Activated CD4-positive, alpha-beta memory T cell treated with anti-CD3 and anti-CD28 coated beads, Interleukin-2, amount 10 ng/mL, durations not matched to agents 7 days and 5 days (primary cell): ENCODE measurements around the gene GBE1. TPM values are rescaled to one million over a fixed set of nuclear protein-coding genes. Genes with fewer than 3 reads are reported as not detected.

Source experiments
- CTCF ChIA-PET: fragments of 350-600 bp; sonication (Branson Sonifier 250); formaldehyde crosslinking; loops from one replicate; lab custom pipeline; 2021; ENCODE audit warnings: antibody characterized with exemption, inconsistent platforms; lab: Charles Lee
- POLR2A ChIA-PET: fragments of 350-600 bp; sonication (Branson Sonifier 250); formaldehyde crosslinking; loops from one replicate; lab custom pipeline; 2021; ENCODE audit warnings: antibody characterized with exemption; lab: Charles Lee
- DNase-seq: peaks from one replicate; pipeline ENCODE4 v3.0.0-alpha.2; 2020
- H3K27ac Mint-ChIP-seq: one replicate; pipeline ENCODE4 v1.8.0; 2021; ENCODE audit warnings: mild to moderate bottlenecking, mixed read lengths
- H3K27me3 Mint-ChIP-seq: one replicate; pipeline ENCODE4 v1.8.0; 2021; ENCODE audit warnings: mixed read lengths
- H3K36me3 Mint-ChIP-seq: one replicate; pipeline ENCODE4 v1.8.0; 2021; ENCODE audit warnings: low read depth, mixed read lengths
- H3K4me1 Mint-ChIP-seq: one replicate; pipeline ENCODE4 v1.8.0; 2021; ENCODE audit warnings: mixed read lengths
- H3K4me3 Mint-ChIP-seq: one replicate; pipeline ENCODE4 v1.8.0; 2021; ENCODE audit warnings: mild to moderate bottlenecking, mixed read lengths
- H3K9me3 Mint-ChIP-seq: one replicate; pipeline ENCODE4 v1.8.0; 2021; ENCODE audit warnings: mixed read lengths
- total RNA-seq, 2 experiments: library from RNA; stranded (reverse); gene quantifications; one replicate each; pipeline ENCODE4 v1.2.3, GENCODE V29; 2021

GBE1 gene
- total RNA-seq, 2 experiments from 2014 or later, result 36.5 to 37.7 TPM

DNA sequence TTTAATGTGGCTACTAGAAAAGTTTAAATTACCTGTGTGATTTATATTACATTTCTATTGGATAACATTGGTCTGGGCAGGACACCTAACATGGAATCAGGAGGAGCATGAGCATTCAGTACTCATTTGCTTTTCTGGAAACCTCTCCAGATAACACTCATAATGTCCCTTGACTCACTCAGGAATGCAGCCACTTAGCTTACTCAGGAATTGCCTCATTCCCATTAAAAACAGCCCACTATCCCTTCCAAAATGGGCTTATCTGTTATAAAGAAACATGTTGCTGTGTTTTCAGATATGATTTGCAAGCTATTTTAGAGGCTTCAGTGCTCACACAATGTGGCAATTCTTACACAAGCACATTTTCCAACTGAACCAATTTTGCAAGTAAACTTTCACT, 17.1 kb downstream of the GBE1 start:
- no peak overlapping the region for H3K27ac Mint-ChIP-seq
- no peak overlapping the region for H3K4me3 Mint-ChIP-seq
- CTCF ChIA-PET, result no interaction called here
- H3K4me1 Mint-ChIP-seq, result no peaks in the 10 kb centered on the region
- POLR2A ChIA-PET, result no interaction called here
- no peaks in the 10 kb centered on the region for H3K9me3 Mint-ChIP-seq
- no peaks in the 10 kb centered on the region for H3K27me3 Mint-ChIP-seq
- no peak for DNase-seq
- H3K36me3 Mint-ChIP-seq, result peaks cover 7% of the 10 kb centered on the region

DNA sequence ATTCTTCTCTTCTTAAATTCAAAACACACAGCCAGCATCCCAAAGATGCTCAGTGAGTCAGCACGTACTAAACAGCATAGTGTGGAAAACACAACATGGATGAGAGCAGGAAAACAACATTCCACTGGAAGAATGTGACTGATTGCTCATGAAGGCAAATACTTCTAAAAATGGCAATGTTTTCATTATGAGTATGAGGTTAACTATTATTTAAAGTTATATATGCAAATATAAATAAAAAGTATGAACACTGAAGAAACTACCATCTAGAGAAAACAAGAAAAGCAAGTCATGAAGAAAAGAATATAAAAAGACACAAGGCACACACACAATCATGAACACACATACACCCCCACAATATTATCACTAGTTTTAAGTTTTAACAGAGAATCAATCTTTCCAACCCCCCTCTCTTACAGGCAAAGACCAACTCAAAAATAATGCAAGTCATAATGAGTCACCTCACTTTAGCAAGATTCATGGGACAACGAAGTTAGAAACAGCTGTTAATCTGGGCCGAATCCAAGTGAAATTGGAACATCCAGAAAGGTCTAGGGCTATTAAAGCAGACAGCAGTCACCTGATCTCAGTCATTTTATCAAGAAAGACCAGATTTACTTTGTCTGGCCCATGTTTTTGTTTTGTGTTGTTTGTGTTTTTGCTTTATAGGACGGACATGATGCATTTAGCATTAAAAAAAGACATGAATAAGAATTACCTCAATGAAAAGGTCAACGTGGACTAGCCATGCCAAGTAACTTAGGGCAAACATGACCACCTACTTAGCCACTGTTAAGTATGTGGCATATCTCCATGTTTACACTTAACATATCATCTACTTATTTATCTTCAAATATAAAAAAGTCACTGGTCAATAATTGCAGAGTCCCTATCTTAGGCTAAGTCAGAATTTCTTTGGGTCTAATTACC, 18.1 kb downstream of the GBE1 start:
- H3K9me3 Mint-ChIP-seq, result peaks cover 3% of the 10 kb centered on the region
- no peak overlapping the region for H3K4me3 Mint-ChIP-seq
- no peak for DNase-seq
- peaks cover 12% of the 10 kb centered on the region for H3K36me3 Mint-ChIP-seq
- no peaks in the 10 kb centered on the region for H3K4me1 Mint-ChIP-seq
- ChIA-PET CTCF (no interaction called here), POLR2A (no interaction called here)
- H3K27me3 Mint-ChIP-seq, result no peaks in the 10 kb centered on the region
- H3K27ac Mint-ChIP-seq, result no peak overlapping the region

DNA sequence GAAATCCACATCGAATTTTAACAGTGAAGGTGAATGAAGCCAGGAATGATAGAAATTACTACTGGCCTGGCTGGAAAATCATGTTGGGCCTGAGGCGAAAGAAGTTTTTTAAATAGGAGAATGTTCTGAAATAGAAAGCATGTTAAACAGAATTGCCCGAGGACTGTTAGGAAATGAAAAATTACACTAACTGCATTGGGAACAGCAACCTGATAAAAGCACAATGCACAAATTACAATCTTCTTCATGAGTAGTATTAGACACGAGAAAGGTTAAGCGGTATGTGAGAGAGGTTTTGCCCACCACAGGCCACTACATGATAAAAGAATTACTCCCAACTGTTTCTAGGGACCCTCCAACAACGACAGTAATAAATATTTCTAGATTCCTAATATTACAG, 18.9 kb downstream of the GBE1 start:
- Mint-ChIP-seq H3K9me3 (peaks cover 3% of the 10 kb centered on the region), H3K4me1 (no peaks in the 10 kb centered on the region), H3K27ac (no peak overlapping the region), H3K36me3 (peaks cover 8% of the 10 kb centered on the region), H3K27me3 (no peaks in the 10 kb centered on the region), H3K4me3 (no peak overlapping the region)
- ChIA-PET POLR2A (no interaction called here), CTCF (no interaction called here)
- DNase-seq, result no peak

DNA sequence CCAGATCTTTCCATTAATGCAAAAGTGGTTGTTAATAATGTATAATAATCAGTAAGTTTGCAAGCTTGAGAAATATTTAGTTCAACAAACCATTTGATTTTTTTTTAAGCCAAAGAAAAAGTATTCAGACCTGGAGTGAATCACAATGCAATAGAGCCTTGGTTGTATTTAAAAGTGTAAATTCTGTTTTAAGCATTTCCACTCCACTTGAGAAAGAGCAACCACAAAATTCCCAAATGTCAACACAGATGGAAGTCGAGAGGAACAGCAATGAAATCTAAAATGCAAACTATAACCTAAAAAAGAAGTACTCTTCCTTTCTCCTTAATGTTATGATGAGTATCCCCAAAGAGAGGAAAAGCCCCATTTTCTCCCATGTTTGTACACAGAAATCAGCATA, 20.2 kb downstream of the GBE1 start:
- no peak overlapping the region for H3K4me3 Mint-ChIP-seq
- peaks cover 3% of the 10 kb centered on the region for H3K9me3 Mint-ChIP-seq
- POLR2A ChIA-PET, result no interaction called here
- H3K27ac Mint-ChIP-seq, result no peak overlapping the region
- no peaks in the 10 kb centered on the region for H3K4me1 Mint-ChIP-seq
- CTCF ChIA-PET, result no interaction called here
- H3K27me3 Mint-ChIP-seq, result no peaks in the 10 kb centered on the region
- peaks cover 6% of the 10 kb centered on the region for H3K36me3 Mint-ChIP-seq
- DNase-seq, result no peak

DNA sequence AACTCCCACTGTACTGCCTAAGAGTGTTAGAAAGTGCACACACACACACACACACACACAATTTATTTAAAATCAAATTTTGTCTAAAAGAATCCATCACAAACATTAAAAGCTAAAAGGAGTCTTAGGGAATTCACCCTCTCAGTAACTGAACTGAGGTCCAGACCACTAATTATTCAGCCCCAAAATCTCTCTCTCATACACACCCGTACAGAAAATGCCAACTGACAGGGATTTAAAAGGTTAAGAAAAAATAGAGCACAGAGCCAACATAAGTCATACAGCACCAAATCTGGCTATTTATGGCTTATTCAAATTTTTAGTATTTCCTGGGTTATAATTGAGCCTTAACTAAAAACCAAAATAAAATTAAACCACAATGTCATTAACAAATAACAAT, 20.7 kb downstream of the GBE1 start:
- POLR2A ChIA-PET, result no interaction called here
- Mint-ChIP-seq H3K4me1 (no peaks in the 10 kb centered on the region), H3K9me3 (peaks cover 3% of the 10 kb centered on the region), H3K36me3 (peaks cover 6% of the 10 kb centered on the region), H3K27me3 (no peaks in the 10 kb centered on the region), H3K4me3 (no peak overlapping the region), H3K27ac (no peak overlapping the region)
- CTCF ChIA-PET, result interaction anchor here (0.7 kb wide), 1 partner anchor 10 kb away, joined by 3 read pairs; no protein-coding TSS in a partner anchor
- DNase-seq, result no peak

DNA sequence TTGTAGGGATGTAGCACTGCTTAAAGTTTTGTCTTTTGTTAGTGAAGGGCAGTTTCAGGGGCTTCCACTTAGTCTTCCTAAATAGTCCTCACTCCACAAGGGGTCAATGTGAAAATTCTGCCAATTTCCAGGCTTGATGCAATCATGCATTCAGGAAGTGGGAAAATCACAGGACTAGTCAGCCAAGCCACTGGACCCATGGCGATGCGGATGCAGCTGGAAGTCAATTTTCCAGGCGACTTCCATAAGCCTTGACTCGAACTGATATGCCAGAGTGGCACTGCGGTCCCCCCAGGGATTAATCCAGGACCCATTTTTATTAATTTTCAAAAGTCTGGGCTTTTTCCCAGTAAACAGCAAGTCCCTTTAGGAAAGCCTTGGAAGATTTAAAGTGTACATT, 26.1 kb downstream of the GBE1 start:
- H3K4me3 Mint-ChIP-seq, result no peak overlapping the region
- peaks cover 7% of the 10 kb centered on the region for H3K4me1 Mint-ChIP-seq
- ChIA-PET CTCF (no interaction called here), POLR2A (no interaction called here)
- H3K36me3 Mint-ChIP-seq, result peaks cover 6% of the 10 kb centered on the region
- H3K27me3 Mint-ChIP-seq, result no peaks in the 10 kb centered on the region
- H3K27ac Mint-ChIP-seq, result no peak overlapping the region
- peaks cover 3% of the 10 kb centered on the region for H3K9me3 Mint-ChIP-seq
- no peak for DNase-seq

DNA sequence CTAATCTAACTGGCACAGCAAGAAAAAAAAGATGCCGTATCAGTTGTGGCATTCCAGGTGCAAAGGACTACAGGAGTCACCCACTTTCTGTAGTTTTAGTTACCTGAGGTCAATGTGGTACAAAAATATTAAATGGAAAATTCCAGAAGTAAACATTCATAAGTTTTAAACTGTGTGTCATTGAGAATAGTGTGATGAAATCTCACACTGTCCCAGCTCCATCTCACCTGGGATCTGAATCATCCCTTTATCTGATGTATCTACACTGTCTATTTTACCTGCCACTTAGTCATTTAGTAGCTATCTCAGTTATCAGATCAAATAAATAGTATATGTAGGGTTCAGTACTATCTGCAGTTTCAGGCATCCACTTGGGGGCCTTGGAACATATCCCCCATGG, 26.7 kb downstream of the GBE1 start:
- POLR2A ChIA-PET, result no interaction called here
- H3K27me3 Mint-ChIP-seq, result no peaks in the 10 kb centered on the region
- peaks cover 3% of the 10 kb centered on the region for H3K9me3 Mint-ChIP-seq
- H3K36me3 Mint-ChIP-seq, result peaks cover 6% of the 10 kb centered on the region
- no peak overlapping the region for H3K27ac Mint-ChIP-seq
- peaks cover 7% of the 10 kb centered on the region for H3K4me1 Mint-ChIP-seq
- DNase-seq, result no peak
- CTCF ChIA-PET, result no interaction called here
- H3K4me3 Mint-ChIP-seq, result no peak overlapping the region

DNA sequence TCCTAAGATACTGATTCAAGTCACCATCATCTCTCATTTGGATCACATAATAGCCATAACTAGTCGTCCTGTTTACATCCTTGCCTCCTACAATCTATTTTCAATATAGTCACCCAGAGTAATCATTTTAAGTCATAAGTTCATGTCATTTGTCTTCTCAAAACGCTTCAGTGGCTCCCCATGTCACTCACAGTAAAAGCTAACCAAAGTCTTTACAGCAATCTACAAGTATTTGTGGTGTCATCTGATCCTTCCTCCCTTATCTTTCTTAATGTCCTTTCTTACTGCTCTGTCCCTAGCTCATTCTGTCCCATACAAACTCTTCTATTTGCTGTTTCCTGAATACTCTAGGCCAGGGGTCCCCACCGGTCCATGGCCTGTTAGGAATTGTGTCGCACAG, 28.8 kb downstream of the GBE1 start:
- CTCF ChIA-PET, result no interaction called here
- Mint-ChIP-seq H3K4me3 (no peak overlapping the region), H3K27ac (no peak overlapping the region), H3K4me1 (peaks cover 7% of the 10 kb centered on the region), H3K9me3 (no peaks in the 10 kb centered on the region), H3K36me3 (no peaks in the 10 kb centered on the region), H3K27me3 (no peaks in the 10 kb centered on the region)
- POLR2A ChIA-PET, result no interaction called here
- no peak for DNase-seq

DNA sequence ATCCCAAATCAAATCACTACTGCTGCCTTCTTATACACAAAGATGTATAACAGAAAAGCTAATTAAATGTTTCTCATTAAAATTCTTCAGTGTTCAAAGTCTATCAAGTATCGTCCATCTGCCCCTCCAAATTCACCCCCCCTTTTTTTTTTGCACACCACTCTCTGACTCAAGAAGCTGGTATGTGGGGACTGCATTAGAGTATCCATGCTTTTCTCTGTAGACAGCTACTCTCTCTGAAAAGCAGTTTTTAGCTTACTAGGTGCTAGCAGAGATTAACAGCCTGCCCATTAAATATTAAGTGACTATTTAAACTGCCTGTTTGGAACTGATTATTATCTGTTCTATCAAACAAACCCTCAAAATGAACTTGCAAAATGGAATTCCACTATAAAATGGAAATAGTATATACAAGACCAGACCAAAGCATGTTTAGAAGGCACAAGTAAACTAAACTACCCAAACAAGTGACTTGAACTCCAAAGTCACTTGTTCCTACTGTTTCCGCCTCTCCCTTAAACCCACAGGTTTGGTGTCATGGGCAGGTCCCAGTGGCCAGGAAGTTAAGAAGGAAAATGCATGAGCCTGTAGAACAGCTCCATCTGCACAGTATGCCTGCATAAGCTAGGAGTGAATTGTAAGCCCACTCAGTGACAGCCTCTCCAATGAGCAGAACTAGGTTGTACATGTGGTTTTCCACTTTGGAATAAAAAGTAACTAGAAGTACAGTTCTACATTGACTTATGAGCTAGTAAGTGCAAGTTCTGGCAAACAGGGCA, 32.5 kb downstream of the GBE1 start:
- POLR2A ChIA-PET, result no interaction called here
- no peaks in the 10 kb centered on the region for H3K27me3 Mint-ChIP-seq
- H3K4me1 Mint-ChIP-seq, result peaks cover 1% of the 10 kb centered on the region
- no peak overlapping the region for H3K4me3 Mint-ChIP-seq
- no peak for DNase-seq
- H3K36me3 Mint-ChIP-seq, result no peaks in the 10 kb centered on the region
- H3K9me3 Mint-ChIP-seq, result no peaks in the 10 kb centered on the region
- CTCF ChIA-PET, result interaction anchor here (0.6 kb wide), 1 partner anchor 18 kb away, joined by 7 read pairs; no protein-coding TSS in a partner anchor
- no peak overlapping the region for H3K27ac Mint-ChIP-seq

DNA sequence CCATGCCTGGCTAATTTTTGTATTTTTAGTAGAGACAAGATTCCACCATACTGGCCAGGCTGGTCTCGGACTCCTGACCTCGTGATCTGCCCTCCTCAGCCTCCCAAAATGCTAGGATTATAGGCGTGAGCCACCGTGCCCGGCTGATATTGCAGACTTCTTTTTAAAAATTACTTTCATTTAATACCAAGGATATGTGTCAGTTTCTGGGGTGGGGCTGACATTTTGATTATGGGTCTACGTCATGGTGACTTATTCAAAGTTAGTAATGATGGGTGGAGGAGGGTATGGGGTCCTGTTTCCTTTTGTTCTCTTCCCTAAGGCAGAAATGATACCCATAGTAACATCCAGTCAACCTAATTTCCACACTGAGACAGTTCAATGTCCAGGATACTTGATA, 34.7 kb downstream of the GBE1 start:
- Mint-ChIP-seq H3K27ac (no peak overlapping the region), H3K4me1 (peaks cover 3% of the 10 kb centered on the region), H3K4me3 (no peak overlapping the region), H3K36me3 (no peaks in the 10 kb centered on the region), H3K9me3 (no peaks in the 10 kb centered on the region), H3K27me3 (no peaks in the 10 kb centered on the region)
- ChIA-PET CTCF (no interaction called here), POLR2A (no interaction called here)
- DNase-seq, result no peak

DNA sequence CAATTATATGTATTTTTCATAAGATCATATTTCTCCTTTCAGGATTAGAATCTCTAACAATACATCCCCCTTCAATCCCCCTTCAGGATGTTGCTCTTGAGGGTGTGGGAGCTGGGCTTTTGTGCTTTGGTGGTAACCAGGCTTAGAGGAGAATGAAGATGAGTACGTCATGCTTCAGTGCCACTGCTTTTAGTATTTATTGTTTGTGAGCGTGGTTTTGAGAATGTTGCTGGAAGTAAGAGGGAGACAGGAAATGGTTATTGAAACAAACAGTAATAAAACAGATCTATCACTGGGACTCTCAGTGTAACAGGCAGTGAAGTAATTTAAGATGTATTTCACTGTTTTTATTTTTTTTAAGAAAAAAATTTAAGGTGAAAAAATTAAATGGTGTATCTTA, 35.3 kb downstream of the GBE1 start:
- ChIA-PET CTCF (no interaction called here), POLR2A (no interaction called here)
- H3K9me3 Mint-ChIP-seq, result no peaks in the 10 kb centered on the region
- no peaks in the 10 kb centered on the region for H3K27me3 Mint-ChIP-seq
- peaks cover 3% of the 10 kb centered on the region for H3K4me1 Mint-ChIP-seq
- no peak overlapping the region for H3K4me3 Mint-ChIP-seq
- no peak overlapping the region for H3K27ac Mint-ChIP-seq
- no peaks in the 10 kb centered on the region for H3K36me3 Mint-ChIP-seq
- DNase-seq, result no peak

DNA sequence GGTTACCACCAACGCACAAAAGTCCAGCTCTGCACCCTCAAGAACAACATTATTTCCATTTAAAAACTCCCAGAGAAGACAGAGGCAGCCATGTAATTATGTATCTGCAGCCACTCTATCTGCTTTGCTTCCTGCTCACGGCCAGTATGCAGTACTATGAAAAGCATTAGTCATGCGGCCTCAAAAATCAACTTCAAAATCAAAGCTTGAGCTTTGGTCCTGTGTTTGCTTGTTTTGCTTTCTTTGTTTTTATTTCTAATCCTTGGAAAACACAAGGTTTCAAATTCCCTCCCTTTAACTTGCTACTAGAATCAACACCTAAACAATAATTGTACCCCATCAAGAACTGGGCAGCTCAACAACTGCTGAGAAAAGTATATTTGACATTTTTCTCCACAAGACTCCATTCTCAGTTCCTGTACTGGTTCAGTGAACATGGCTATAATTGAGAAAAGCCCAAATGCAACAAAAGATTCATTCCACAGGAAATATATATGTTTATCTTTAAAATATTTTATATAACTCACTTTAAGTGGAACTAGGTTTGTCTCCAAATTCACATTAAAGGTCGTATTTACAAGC, 37.6 kb downstream of the GBE1 start:
- ChIA-PET CTCF (no interaction called here), POLR2A (no interaction called here)
- no peak for DNase-seq
- Mint-ChIP-seq H3K27ac (no peak overlapping the region), H3K27me3 (no peaks in the 10 kb centered on the region), H3K4me1 (peaks cover 3% of the 10 kb centered on the region), H3K36me3 (no peaks in the 10 kb centered on the region), H3K4me3 (no peak overlapping the region), H3K9me3 (no peaks in the 10 kb centered on the region)

DNA sequence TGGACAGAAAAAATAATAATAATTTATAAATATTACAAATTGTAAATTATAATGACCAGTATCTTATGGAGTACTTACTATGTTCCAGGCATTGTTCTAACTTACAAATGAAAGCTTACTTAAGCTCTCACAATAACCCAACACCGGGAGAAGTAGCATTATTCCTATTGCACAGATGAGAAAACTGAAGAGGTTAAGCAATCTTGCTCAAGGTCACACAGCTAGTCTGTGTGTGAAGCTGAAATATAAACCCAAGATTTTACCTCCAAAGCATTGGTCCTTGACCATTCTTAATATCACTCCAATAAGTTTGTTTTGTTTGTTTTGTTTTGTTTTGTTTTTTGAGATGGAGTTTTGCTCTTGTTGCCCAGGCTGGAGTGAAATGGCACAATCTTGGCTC, 43.1 kb downstream of the GBE1 start:
- no peak overlapping the region for H3K4me3 Mint-ChIP-seq
- DNase-seq, result no peak
- no peaks in the 10 kb centered on the region for H3K9me3 Mint-ChIP-seq
- H3K36me3 Mint-ChIP-seq, result no peaks in the 10 kb centered on the region
- H3K27me3 Mint-ChIP-seq, result no peaks in the 10 kb centered on the region
- no peak overlapping the region for H3K27ac Mint-ChIP-seq
- POLR2A ChIA-PET, result no interaction called here
- H3K4me1 Mint-ChIP-seq, result no peaks in the 10 kb centered on the region
- CTCF ChIA-PET, result no interaction called here
